Ramos (cell line): ENCODE data around the gene PTH2.

ENCODE experiments used
- in situ Hi-C: fragments of 300-500 bp; cut with MboI; formaldehyde crosslinking; loops from one replicate; pipeline ENCODE4 v1.14.3; 2022; ENCODE audit warnings: low sequenced_read_pairs; ENCODE audit not compliant: unreplicated experiment

PTH2 gene

DNA sequence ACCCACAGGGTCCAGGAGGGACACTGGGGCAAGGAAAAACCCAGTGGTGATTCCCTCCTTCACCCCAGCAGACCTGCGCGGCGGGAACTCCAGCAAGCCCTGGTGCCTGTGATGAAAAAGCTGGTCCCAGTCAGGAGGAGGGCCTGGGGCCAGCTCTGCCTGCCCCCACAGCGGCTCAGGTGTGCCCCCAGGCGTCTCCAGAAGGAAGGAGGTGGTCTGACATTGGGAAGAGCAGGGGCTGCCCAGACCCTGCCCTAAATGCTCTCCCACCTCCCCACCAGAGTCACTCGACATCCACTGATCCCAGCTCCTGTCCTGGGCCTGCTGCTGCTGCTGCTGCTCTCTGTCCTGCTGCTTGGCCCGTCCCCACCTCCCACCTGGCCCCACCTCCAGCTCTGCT, 6.2 kb downstream of the PTH2 start:
- in situ Hi-C loops, result no loop called here

DNA sequence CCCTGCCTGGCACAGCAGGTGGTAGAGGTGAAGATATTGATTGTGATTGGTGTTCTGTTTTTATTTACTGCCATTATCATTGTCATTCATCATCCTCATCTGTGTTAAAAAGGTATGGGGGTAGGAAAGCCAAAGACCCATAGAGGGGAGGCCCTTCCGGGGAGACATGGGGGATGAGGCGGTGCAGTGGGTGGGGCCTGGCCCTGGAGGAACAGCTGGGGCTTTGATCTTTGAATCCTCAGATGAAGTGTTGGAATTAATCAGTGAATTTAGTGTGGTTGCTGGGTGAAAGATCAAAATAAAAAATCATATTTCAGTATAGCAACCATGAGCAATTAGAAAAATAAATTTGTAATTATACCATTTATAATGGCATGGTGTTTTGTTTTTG, 7.4 kb downstream of the PTH2 start:
- in situ Hi-C loops, result no loop called here

DNA sequence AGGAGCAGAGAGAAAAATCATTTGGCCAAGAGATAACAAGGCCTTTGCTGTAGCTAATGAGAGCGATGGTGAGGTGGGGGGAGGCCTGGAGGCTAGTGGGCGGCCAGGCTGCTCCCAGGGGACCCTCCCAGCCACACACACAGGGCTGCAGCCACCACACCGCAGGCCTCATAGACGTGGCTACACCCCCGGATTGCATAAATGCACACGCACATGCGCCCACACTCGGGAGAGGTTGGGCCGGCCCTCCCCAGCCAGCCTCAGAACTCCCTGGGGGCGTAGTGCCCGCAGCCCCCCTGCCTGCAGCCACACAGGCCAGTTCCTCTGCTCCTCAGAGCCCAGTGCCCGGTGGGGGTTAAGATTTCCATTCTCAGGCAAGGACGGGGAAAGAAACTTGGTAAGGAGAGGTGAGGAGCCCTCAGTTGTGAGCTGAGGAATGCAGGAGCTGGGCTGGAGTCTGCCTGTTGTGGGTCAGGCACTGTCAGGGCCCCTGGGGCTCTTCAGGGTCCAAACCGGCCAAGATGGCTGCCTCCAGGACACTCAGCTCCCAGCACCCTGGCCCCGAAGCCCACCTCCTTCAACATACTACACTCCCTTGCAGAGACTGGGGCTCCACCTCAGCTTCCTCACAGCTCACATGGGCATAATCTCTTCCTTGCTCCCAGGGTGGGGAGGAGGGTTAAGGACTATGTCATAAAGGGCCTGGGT, 8.0 kb downstream of the PTH2 start:
- in situ Hi-C loops, result no loop called here

DNA sequence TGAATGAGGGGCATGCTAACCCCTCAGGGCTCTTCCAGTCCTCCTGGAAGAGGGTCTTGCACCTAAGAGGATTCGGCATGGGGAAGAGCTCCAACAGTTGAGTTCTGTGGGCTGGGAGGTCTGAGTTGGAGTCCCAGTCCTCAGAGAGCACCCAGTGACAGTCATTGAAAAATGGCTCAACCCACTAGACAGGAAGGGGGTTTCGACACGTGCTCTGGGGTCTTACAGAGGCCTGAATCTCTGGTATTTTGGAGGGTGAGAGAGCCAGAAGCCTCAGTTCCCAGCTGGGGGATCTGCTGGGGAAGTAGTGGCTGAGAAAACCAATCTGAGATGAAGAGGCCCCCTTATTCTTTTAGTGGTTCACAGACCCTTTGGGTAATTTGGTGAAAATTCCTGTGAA, 9.0 kb downstream of the PTH2 start:
- in situ Hi-C loops, result no loop called here

DNA sequence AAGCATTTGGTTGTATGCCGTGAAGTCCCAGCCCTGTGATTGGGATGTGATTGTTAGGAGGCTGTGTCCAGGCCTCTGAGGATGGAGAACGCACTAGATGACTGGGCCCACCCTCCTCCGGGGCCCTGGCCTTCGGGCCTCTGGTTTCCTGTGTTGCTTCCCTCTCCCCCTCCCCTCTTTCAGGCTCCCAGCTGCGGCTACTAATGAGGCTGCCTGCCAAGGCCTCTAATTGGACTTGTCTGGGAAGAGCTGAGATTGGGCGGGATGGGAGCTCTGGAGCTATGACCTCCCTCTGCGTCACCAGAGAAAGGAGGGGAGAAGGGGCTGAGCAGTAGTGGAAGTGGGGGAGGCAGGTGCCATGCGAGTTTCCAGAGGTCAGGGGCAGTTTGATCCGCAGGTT, 9.9 kb downstream of the PTH2 start:
- in situ Hi-C loops, result no loop called here

DNA sequence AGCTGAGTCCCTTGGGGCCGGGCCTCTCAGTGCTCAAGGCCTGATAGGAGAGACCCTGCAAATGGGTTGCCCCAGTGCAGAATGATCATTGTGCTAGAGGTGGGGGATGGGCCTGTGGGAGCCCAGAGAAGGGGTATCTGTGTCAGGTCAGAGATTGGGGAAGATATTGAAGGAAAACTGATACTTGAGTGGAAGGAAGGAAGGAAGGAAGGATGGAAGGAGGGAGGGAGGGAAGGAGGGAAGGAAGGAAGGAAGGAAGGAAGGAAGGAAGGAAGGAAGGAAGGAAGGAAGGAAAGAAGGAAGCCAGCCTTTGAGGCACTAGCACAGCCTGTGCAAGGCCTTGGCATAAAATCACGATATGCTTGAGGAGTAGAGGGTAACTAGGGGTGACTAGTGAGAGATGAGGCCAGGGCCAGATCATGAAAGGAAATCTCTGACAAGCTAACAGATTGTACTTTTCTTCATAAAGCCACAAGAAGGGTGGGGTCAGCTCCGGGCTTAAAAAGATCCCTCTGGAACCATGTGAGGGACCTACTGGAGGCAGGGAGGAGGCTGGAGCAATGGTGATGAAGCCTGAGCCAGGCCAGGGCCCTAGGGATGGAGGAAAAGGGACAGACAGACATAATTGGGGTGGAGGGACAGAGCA, 11.4 kb downstream of the PTH2 start:
- in situ Hi-C loops, result no loop called here

DNA sequence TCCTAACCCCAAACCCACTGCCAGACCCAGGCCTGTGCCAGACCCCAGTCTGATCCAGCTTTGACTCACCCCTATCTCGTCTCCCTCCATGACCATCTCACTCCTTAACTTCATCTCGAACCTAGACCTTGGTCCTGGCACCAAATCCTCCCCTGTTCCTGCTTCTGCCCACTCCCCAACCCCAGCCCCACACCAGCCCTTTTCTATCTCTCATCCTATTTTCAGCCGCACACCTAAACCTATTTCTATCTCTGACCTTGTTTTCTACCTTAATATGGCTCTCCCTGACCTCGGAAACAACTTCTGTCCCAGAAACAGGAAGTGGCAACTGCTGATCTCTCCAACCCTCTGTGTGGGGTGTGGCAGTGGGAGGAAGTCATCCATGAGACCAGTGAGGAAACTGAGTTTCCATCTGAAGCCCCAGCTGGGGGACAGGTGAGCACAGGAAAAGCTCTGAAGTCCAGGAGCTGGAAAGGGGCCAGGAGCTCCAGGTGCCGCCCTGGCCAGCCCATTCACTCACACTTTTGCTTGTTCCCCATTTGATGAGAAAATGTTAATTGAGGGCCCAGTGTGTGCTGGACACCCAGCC, 13.7 kb downstream of the PTH2 start:
- in situ Hi-C loops, result no loop called here

DNA sequence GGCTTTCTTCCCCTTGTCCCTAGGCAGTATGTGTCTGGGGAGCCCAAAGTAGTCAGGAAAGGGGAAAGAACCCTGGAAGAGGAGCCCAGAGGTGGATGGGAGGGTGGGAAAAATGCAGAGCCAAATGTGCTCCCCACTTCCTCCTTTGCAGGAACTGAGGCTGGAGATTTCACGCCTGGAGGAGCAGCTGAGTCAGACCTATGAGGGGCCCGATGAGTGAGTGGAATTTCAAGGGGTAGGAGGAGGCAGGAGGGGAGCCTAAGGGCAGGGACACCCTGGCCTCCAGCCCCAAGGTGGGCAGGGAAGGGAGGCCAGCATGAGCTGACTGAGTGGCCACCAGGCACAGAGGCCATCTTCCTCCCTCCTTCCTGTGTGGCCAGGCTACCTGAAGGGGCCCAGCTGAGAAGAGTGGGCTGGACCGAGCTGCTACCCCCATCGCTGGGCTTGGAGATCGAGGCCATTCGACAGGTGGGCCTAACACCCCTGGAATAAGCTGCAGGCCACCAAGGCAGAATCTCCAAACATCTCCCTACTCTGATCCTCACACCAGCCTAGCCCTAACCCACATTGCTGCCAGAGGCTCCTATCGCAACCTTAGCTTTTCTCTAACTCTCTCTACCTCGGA, 14.3 kb downstream of the PTH2 start:
- in situ Hi-C loops, result no loop called here

DNA sequence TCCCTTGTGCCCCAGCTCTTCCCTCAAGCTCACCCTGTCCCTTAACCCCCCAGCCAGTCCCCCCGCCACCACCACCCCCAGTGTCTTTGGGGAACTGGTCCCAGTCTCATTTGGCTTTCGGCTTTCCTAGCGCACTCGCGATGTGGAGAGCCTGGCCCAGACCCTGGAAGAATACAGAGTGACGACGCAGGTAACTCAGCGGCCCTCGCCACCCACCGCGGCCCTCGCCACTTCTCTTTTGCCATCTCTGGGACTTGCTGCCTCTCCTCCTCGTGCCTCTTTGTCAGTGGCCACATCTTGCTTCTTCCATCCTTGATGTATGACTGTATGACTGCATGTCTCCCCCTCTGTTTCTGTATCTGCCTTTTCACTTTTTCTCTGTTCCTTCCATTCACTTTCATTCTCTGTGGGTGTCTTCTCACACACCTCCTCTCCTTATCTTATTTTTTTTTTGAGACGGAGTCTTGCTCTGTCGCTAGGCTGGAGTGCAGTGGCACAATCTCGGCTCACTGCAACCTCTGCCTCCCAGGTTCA, 15.7 kb downstream of the PTH2 start:
- in situ Hi-C loops, result no loop called here

DNA sequence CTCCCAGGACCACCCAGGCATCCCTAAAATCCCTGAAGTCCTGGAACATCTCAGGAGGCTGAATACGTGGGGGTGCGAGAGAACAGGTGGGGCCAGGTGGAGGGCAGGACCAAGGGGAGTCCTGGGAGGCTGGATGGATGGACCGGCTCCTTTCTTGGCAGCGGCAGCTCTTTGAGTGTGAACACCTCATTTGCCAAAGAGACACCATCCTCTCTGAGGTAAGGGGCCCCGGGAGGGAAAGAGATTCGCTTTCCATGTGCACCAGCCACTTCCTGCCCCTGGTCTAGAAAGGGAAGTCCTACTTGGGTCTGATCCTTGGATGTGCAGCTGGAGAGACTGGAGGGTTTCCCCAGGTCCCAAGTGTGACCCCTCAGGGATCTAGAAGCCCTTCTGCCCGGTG, 16.2 kb downstream of the PTH2 start:
- in situ Hi-C loops, result no loop called here

DNA sequence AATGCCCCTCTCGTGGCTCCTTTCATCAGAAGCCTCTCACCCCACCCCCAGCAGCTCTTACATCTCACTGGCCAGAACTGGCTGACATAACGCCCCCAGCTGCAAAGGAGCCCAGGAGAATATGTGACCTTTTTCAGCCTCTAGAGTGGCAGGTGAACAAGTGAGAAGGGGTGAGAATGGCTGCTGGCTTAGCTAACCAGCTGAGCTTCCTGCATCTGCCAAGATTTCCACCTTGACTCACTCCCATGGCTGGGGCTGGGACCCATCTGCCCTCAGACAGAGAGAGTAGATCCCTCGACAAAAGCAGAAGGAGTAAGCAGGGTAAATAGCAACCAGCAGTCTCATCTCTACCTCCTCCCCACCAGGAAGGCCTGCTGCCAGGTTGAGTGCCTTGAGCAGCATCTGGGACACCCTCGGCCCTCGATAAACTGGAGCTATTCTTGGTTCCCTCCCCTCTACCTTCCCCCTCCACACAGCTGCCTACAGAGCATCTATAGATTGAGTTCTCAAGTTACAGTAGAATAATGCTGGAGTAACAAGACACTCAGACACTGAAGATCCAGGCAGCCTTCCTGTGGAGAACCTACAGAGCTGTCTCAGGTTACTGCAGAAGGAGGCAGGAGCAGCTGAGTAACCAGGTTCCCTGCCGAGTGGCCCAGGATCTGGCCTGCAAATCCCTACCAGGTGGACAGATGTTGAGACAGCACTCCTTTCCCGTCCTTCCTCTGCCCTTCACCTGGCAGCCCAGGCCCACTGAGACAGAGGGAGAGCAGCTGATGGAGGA, 19.6 kb downstream of the PTH2 start:
- in situ Hi-C loops, result no loop called here

DNA sequence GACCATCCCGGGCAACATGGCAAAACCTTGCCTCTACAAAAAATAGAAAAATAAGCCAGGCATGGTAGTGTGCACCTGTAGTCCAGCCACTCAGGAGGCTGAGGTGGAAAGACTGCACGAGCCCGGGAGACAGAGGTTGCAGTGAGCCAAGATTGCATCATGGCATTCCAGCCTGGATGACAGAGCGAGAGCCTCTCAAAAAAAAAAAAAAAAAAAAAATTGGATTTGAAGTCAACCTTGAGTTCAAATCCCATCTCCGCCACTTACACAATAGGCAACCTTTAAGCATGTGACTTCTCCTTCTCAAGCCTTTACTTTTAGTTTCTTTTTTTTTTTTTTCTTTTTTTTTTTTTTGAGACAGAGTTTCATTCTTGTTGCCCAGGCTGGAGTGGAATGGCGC, 23.2 kb downstream of the PTH2 start:
- in situ Hi-C loops, result no loop called here

DNA sequence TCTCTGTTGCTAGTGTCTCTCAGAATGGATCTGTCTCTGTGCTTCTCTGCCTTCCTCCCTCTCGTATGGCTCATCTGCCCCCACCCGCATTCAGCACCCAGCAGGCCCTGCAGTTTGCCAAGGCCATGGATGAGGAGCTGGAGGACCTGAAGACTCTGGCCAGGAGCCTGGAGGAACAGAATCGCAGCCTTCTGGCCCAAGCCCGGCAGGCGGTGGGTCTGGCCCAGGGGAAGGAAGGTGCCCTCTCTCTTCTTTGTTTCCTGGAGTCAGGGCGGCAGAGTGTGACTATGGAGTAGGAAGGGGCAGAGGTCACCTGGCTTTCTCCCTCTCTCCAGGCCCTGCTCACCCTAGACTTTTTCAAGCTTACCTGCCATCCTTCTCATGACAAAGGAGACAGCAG, 24.3 kb downstream of the PTH2 start:
- in situ Hi-C loops, result no loop called here

DNA sequence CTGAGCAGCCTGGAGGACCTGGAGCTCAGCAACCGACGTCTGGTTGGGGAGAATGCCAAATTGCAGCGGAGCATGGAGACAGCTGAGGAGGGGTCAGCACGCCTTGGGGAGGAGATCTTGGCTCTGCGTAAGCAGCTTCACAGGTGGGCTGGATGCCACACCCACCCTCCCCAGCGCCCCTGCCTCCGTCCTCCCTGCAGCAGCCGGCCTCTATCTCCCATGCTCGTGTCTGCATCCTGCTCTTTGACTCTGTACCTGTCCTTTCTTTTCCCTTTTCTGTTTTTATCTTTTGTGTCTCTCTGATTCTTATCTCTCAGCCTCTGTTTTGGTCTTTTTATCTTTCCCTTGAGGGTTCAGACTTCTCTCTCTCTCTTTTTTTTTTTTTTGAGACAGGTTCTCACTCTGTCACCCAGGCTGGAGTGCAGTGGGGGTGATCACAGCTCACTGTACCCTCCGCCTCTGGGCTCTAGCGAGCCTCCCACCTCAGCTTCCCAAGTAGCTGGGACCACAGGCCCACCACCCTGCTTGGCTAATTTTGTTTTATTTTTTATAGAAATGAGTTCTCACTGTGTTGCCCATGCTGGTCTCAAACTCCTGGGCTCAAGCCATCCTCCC, 25.1 kb downstream of the PTH2 start:
- in situ Hi-C loops, result no loop called here

DNA sequence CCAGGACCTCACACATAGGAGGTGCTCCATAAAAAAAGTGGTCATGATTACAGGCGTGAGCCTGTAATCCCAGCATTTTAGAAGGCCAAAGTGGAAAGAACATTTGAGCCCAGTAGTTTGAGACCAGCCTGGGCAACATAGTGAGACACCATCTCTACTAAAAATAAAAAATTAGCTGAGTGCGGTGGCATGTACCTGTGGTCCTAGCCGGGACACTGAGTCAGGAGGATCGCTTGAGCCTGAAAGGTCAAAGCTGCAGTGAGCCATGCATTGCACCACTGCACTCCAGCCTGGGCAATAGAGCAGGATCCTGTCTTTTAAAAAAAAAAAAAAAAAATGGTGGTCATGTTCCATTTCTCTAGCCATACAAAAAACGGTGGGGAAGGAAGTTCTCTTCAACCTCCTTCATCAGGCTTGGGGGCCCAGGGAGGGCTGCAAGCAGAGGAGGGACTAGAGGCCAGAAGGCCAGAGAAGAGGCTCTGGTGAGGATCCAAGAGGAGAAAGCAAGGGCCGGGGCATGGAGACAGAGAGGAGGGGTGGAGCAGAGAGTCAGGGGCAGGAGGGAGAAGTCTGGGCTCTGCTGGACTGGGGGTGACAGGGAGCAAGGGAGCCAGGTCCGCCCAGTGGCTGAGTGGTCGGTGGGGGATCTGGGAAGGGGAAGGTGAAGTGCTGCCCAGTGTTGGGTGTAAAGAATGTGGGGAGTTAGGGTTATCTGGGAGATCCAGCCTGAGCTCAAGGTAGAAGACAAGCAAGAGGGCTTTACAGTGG, 26.3 kb downstream of the PTH2 start:
- in situ Hi-C loops, result no loop called here

DNA sequence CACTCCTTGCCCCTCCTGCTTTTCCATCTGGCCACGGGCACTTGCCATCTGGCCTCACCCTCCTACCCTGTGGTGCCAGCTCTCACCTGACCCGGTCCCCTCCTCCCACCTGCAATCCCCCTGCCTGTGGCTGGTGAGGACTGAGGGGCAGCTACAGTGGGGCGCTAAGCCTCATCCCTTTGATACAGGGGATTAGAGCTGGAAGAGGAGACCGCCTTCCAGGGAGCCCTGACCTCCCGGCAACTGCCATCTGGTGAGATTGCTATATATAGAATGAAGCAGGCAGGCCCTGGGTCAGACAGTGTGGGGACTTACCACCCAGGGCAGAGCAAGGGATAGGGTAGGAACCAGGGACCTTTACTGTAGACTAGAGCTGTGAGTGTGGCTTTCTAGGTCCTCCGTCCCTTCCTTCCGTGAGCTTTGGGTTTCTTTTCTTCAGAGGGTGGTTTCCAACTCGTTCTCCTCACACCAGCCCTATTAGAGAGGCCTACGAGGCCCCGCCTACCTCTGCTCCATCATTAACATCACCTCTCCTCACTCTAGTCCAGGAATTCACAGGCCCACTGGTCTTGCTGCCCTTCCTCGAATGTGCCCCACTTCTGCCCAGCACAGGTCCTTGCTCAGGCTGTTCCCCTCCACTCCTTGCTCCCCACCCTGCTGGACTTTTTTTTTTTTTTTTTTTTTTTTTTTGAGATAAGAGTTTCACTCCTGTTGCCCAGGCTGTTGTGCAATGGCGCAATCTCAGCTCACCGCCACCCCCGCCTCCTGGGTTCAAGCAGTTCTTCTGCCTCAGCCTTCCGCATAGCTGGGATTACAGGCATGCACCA, 27.4 kb downstream of the PTH2 start:
- in situ Hi-C loops, result no loop called here

DNA sequence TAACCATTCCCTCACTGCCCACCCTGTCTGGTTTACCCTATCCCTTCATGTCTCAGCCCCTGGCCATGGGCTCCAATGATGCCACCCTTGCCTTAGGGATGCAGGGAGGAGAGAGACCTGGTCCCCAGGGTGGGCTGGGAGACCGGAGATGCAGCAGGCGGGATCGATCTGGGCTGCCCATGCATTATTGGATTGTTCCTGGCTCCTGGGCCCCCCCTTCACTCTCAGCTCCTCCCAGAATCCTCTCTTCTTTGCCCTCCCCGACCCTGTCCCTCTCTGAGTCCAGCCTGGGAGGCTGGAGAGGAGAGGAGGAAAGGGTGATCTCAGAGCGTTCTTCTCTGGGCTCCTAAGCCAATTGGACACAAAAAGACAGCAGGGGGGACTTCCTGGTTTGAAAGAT, 29.4 kb downstream of the PTH2 start:
- in situ Hi-C loops, result loop anchor here (5.0 kb wide), 1 partner anchor 43 kb away; no protein-coding TSS in a partner anchor
